ENCODE measurements around the gene ZKSCAN3.

ZKSCAN3 gene

GRCh38 chr6:28349344-28349891, 329 bp upstream of the ZKSCAN3 start:
- H3K9ac ChIP-seq: peak overlapping the region; percentile 25
- H3K27me3 ChIP-seq (ENCODE audit: control insufficient read depth, insufficient read depth, low read length): no peaks in the 10 kb centered on the region
- H3K79me2 ChIP-seq: no peaks in the 10 kb centered on the region
- peak overlapping the region; percentile 83 for H3K27ac ChIP-seq
- peak overlapping the region; percentile 67 for H3K4me2 ChIP-seq (ENCODE audit: low read length)
- no peak for TF ChIP-seq CTCF (IDR thresholded peaks at IDR 0.05)
- no peaks in the 10 kb centered on the region for H3K36me3 ChIP-seq (ENCODE audit: control insufficient read depth, insufficient read depth, low read length)
- peak overlapping the region; percentile 69 for H3K4me3 ChIP-seq (ENCODE audit: low read depth, low read length)
- no peaks in the 10 kb centered on the region for H3K9me3 ChIP-seq (ENCODE audit: control insufficient read depth, low read length)
- peaks cover 2% of the 10 kb centered on the region for H3K4me1 ChIP-seq
- peak overlapping the region; percentile 89 for H2AFZ ChIP-seq

GRCh38 chr6:28351087-28351486, 1.3 kb downstream of the ZKSCAN3 start:
- no peaks in the 10 kb centered on the region for H3K79me2 ChIP-seq
- no peaks in the 10 kb centered on the region for H3K36me3 ChIP-seq (ENCODE audit: control insufficient read depth, insufficient read depth, low read length)
- no peak for TF ChIP-seq CTCF (IDR thresholded peaks at IDR 0.05)
- peak overlapping the region; percentile 67 for H3K4me2 ChIP-seq (ENCODE audit: low read length)
- no peak overlapping the region for H3K9ac ChIP-seq
- peaks cover 8% of the 10 kb centered on the region for H3K4me1 ChIP-seq
- peak overlapping the region; percentile 69 for H3K4me3 ChIP-seq (ENCODE audit: low read depth, low read length)
- no peaks in the 10 kb centered on the region for H3K9me3 ChIP-seq (ENCODE audit: control insufficient read depth, low read length)
- no peak overlapping the region for H2AFZ ChIP-seq
- peak overlapping the region; percentile 83 for H3K27ac ChIP-seq
- no peaks in the 10 kb centered on the region for H3K27me3 ChIP-seq (ENCODE audit: control insufficient read depth, insufficient read depth, low read length)

GRCh38 chr6:28351493-28351925, 1.8 kb downstream of the ZKSCAN3 start:
- peaks cover 8% of the 10 kb centered on the region for H3K4me1 ChIP-seq
- no peaks in the 10 kb centered on the region for H3K27me3 ChIP-seq (ENCODE audit: control insufficient read depth, insufficient read depth, low read length)
- H2AFZ ChIP-seq: no peak overlapping the region
- no peaks in the 10 kb centered on the region for H3K9me3 ChIP-seq (ENCODE audit: control insufficient read depth, low read length)
- no peak overlapping the region for H3K4me2 ChIP-seq (ENCODE audit: low read length)
- H3K36me3 ChIP-seq (ENCODE audit: control insufficient read depth, insufficient read depth, low read length): no peaks in the 10 kb centered on the region
- H3K27ac ChIP-seq: no peak overlapping the region
- no peaks in the 10 kb centered on the region for H3K79me2 ChIP-seq
- H3K9ac ChIP-seq: no peak overlapping the region
- TF ChIP-seq CTCF (IDR thresholded peaks at IDR 0.05): no peak
- H3K4me3 ChIP-seq (ENCODE audit: low read depth, low read length): no peak overlapping the region

GRCh38 chr6:28353356-28353755, 3.6 kb downstream of the ZKSCAN3 start:
- no peak overlapping the region for H3K4me3 ChIP-seq (ENCODE audit: low read depth, low read length)
- no peak overlapping the region for H2AFZ ChIP-seq
- H3K9ac ChIP-seq: no peak overlapping the region
- no peaks in the 10 kb centered on the region for H3K9me3 ChIP-seq (ENCODE audit: control insufficient read depth, low read length)
- peak overlapping the region; percentile 68 for H3K27ac ChIP-seq
- H3K79me2 ChIP-seq: no peaks in the 10 kb centered on the region
- no peaks in the 10 kb centered on the region for H3K27me3 ChIP-seq (ENCODE audit: control insufficient read depth, insufficient read depth, low read length)
- no peaks in the 10 kb centered on the region for H3K36me3 ChIP-seq (ENCODE audit: control insufficient read depth, insufficient read depth, low read length)
- peaks cover 8% of the 10 kb centered on the region for H3K4me1 ChIP-seq
- no peak overlapping the region for H3K4me2 ChIP-seq (ENCODE audit: low read length)
- TF ChIP-seq CTCF (IDR thresholded peaks at IDR 0.05): no peak

- Histone ChIP-seq H2AFZ (no peak overlapping the region), H3K4me2 (ENCODE audit: low read length) (no peak overlapping the region), H3K9me3 (ENCODE audit: control insufficient read depth, low read length) (no peaks in the 10 kb centered on the region), H3K27me3 (ENCODE audit: control insufficient read depth, insufficient read depth, low read length) (no peaks in the 10 kb centered on the region), H3K27ac (peak overlapping the region; percentile 68), H3K79me2 (peaks cover 2% of the 10 kb centered on the region), H3K9ac (no peak overlapping the region), H3K4me1 (peaks cover 8% of the 10 kb centered on the region), H3K4me3 (ENCODE audit: low read depth, low read length) (no peak overlapping the region), H3K36me3 (ENCODE audit: control insufficient read depth, insufficient read depth, low read length) (no peaks in the 10 kb centered on the region)
- TF ChIP-seq CTCF (IDR thresholded peaks at IDR 0.05): no peak
These were observed 4.4 kb downstream of the ZKSCAN3 start for GRCh38 chr6:28353981-28354676.

All from parathyroid adenoma (tissue), 2 donors.